ENCODE measurements around the gene TMEM40.
"Not testable (repeated sequence)": the region's sequence is repeated elsewhere in the genome, so short reads cannot be mapped to it uniquely, and the experiment has no call there.

Gene TMEM40

DNA sequence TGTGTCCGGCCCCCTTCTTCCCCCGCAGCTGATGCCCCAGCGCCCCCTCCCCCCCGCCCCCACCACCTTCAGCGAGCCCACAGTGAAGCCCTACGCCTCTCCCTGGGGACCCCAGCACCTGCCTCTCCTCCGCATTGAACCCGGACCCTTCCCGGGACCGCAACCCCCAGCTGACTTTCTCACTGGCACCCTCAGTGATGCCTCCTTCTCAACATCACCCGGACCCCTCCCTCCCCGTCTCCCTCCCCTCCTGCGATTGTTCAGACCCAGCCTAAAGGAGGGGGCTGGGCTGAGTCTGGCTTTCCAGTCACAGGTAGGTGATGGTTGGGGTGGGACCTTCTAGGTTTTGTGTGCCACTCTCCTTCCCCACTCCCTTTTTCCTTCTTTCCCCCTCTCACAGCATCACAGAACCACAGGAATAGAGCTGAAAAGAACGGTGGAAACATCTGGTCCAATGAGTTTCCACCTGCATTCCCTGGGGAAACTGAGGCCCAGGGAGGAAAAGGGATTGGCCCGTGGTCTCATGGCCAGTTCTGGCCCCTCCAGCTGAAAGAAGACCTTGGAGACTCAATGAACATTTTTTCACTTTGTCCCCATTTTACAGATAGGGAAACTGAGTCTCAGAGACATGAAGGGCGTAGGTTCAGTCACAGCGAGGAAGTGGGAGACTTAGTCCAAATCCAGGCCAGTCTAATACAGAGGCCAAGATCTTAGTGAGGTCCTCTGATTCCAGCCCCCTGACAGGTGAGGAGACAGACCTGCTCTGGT is 38.2 kb upstream of the TMEM40 start:
- no peak for DNase-seq (ENCODE audit: insufficient read length, low spot score)
- TF ChIP-seq POLR2A (IDR thresholded peaks at IDR 0.05; ENCODE audit: low read depth, low read length) (no peak), SPI1 (IDR thresholded peaks at IDR 0.05; ENCODE audit: low read depth, low read length) (no peak), POU2F2 (IDR thresholded peaks at IDR 0.05; ENCODE audit: low read depth, low read length) (no peak), PAX5 (IDR thresholded peaks at IDR 0.05; ENCODE audit: insufficient read depth, low read length, severe bottlenecking) (no peak), POLR2AphosphoS5 (IDR thresholded peaks at IDR 0.05; ENCODE audit: low read depth, low read length) (no peak), TAF1 (IDR thresholded peaks at IDR 0.05; ENCODE audit: low read depth, low read length) (no peak)
- FAIRE-seq: no peak

DNA sequence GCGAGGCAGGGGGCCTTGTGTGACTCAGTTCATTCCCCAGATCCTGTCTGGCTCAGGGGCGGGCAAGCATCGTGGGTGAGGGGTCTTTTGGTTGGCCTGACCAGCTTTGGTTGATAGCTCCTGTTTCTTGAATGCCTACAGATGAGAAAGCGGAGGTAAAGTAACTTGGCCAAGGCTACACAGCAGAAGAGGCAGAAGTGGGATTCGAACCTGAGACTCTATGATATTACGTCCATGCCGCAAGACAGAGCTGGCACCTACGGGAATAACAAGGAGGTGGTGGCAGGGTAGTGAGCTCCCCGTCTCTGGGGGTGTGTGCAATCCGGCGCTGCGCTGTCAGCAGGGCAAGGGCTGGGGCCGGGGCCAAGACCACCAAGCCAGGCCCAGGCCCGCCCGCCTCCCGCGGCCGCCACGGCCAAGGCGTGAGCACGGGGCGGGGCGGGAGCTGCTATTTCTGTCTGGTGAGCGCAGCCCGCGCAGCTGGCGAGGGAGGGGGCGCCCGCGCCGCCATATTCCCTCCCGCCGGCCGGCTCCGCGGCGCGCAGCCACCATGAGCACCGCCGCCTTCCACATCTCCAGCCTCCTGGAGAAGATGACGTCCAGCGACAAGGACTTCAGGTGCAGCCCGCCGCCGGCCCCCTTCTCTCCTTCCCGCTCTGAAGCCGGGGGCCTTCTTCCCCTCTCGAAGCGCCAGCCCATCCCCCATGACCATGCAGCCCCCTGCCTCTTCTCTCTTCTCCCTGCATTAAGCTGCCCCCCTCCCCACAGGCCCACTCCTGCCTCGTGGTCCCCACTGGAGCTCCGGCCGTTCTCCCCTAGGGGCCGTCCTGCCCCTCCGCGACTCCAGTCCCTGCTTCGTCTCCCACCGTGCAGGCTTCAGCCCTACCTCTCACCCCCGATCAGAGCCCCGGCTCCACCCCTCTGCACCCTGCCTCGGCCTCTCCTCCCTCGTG is 37.4 kb upstream of the TMEM40 start, which contains the start of gene CAND2:
Gene CAND2, plus strand, starts transcription at position 510 of the 953 bp plus-strand sequence. Its CDS starts 41 bp downstream, at position 551.
- no peak for FAIRE-seq
- DNase-seq (ENCODE audit: insufficient read length, low spot score): peak; percentile 46
- TF ChIP-seq POU2F2 (IDR thresholded peaks at IDR 0.05; ENCODE audit: low read depth, low read length) (no peak), TAF1 (IDR thresholded peaks at IDR 0.05; ENCODE audit: low read depth, low read length) (no peak), SPI1 (IDR thresholded peaks at IDR 0.05; ENCODE audit: low read depth, low read length) (no peak), POLR2AphosphoS5 (IDR thresholded peaks at IDR 0.05; ENCODE audit: low read depth, low read length) (no peak), PAX5 (IDR thresholded peaks at IDR 0.05; ENCODE audit: insufficient read depth, low read length, severe bottlenecking) (no peak), POLR2A (IDR thresholded peaks at IDR 0.05; ENCODE audit: low read depth, low read length) (no peak)

DNA sequence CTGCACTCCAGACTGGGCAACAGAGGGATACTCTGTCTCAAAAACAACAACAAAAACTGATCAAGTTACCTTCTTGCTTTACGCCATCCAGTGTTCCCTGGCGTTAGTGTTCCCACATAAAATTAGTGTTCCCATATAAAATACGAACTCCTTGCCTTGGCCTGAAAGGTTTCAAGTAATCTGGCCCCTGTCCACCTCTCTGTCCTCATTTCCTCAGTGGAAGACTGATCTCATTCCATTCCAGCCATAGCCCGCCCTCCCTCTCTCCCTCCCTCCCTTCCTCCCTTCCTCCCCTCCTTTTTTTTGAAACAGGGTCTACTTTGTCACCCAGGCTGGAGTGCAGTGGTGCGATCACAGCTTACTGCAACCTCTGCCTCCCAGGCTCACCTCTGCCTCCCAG is 34.6 kb upstream of the TMEM40 start:
- DNase-seq (ENCODE audit: insufficient read length, low spot score) (no peak), FAIRE-seq (no peak)
- no peak for TF ChIP-seq POLR2A (IDR thresholded peaks at IDR 0.05; ENCODE audit: low read depth, low read length)

DNA sequence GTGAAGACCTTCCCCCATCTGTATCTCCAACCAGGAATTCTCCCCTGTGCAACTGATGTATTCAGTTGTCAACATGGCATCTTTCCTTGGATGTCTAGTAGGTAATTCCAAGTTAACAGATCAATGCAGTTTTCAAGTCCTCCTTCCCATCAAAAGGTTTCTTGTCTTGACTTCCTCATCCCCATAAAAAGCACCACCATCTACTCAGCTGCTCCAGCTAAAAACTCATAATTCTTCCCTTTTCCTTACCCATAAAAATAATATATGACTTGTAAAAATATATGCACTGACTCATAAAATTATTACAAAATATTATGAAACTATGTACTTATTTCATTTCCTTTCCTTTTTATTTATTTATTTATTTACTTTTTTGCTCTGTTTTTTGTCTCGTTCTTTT is 32.4 kb upstream of the TMEM40 start:
- TF ChIP-seq POLR2AphosphoS5 (IDR thresholded peaks at IDR 0.05; ENCODE audit: low read depth, low read length): no peak
- no peak for TF ChIP-seq PAX5 (IDR thresholded peaks at IDR 0.05; ENCODE audit: insufficient read depth, low read length, severe bottlenecking)
- no peak for TF ChIP-seq TAF1 (IDR thresholded peaks at IDR 0.05; ENCODE audit: low read depth, low read length)
- no peak for TF ChIP-seq POLR2A (IDR thresholded peaks at IDR 0.05; ENCODE audit: low read depth, low read length)
- TF ChIP-seq SPI1 (IDR thresholded peaks at IDR 0.05; ENCODE audit: low read depth, low read length): no peak
- no peak for TF ChIP-seq POU2F2 (IDR thresholded peaks at IDR 0.05; ENCODE audit: low read depth, low read length)
- no peak for FAIRE-seq

DNA sequence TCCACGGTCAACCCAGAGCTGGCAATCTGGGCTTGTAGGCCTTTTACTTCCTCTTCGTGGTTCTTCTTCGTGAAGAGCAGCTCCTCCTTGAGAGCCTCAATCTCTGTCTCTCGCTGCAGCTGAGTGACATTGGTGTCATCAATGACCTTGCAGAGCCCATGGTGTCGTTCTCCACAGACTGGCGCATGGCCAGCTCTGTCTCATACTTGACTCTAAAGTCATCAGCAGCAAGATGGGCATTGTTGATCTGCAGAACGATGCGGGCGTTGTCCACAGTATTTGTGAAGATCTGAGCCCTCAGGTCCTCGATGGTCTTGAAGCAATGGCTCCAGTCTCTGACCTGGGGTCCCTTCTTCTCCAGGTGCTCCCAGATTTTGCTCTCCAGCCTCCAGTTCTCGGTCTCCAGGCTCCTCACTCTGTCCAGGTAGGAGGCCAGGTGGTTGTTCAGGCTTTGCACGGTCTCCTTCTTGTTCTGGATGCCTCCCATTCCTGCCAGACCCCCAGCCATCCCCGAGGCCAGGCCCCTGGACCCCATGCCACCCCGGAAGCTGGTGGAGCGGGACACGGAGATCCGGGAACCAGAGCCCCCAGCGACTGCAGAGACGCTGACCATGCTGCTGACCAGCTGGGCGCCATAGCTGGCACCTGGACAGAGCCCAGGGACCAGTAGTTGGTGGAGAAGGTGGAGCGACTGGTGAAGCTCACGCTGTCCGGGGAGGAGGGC is 29.1 kb upstream of the TMEM40 start:
- FAIRE-seq; DNase-seq (ENCODE audit: insufficient read length, low spot score): not testable (repeated sequence)

More for the DNA sequence above, 32.4 kb upstream of the TMEM40 start:
- DNase-seq (ENCODE audit: insufficient read length, low spot score): no peak

DNA sequence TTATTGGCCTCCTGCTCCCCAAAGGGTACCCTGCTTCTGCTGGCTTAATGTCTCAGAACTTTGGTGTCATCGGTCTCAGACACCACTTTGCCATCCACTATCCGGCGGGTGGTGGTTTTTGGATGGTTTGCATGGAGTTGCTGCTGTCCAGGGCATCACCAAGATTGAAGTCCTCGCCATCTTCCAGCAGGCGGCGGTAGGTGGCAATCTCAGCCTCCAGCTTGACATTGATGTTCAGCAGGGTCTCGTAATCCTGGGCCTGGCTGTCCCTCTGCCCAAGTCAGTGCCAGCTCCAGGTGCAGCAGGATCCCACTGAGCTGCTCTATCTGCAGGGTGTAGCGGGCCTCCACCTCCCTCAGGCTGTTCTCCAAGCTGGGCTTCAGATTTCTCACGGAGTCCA is 28.3 kb upstream of the TMEM40 start:
- FAIRE-seq; DNase-seq (ENCODE audit: insufficient read length, low spot score): not testable (repeated sequence)

DNA sequence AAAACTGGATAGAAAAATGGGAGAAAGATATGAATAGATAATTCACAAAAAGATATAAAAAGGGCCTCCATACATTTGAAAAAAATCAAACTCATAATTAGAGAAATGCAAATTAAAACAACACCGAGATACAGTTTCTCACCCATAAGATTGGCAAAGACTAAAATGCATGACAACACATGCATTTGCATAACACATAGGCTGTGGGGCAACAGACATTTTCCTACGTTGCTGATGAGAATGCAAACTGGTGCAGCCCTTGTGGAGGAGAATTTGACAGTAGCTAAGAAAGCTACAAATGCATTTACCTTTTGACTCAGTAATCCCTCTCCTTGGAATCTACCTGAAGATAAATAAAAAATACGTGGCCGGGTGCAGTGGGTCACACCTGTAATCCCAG is 26.0 kb upstream of the TMEM40 start:
- DNase-seq (ENCODE audit: insufficient read length, low spot score) (no peak), FAIRE-seq (no peak)
- TF ChIP-seq POU2F2 (IDR thresholded peaks at IDR 0.05; ENCODE audit: low read depth, low read length) (no peak), PAX5 (IDR thresholded peaks at IDR 0.05; ENCODE audit: insufficient read depth, low read length, severe bottlenecking) (no peak), TAF1 (IDR thresholded peaks at IDR 0.05; ENCODE audit: low read depth, low read length) (no peak), SPI1 (IDR thresholded peaks at IDR 0.05; ENCODE audit: low read depth, low read length) (no peak), POLR2AphosphoS5 (IDR thresholded peaks at IDR 0.05; ENCODE audit: low read depth, low read length) (no peak), POLR2A (IDR thresholded peaks at IDR 0.05; ENCODE audit: low read depth, low read length) (no peak)

DNA sequence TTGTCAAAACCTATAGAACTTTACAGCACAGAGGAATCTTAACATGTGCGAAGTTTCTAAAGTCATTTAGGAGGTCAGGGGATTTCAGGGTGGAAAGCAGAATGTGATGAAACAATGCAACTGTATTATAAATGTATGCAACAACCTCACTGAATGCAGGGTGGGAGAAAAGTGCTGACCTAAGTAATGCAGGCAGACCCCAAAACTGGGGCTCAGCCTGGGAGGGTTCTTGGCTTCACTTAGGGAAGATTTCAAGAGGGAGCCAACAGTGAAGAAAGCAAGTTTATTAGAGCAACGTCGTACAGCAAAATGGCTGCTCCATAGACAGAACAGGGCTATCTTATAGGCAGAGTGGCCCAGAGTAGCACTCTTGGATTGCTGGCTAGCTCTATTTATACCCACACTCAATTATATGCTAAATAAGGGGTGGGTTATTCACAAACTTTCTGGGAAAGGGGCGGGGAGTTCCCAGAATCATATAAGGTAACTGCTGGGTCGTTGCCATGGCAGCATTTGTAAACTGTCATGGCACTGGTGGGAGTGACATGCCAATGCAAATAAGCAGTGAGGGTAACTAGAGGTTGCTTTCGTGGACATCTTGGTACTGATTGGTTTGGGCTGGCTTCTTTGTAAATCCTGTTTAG is 23.2 kb upstream of the TMEM40 start:
- DNase-seq (ENCODE audit: insufficient read length, low spot score): no peak
- TF ChIP-seq PAX5 (IDR thresholded peaks at IDR 0.05; ENCODE audit: insufficient read depth, low read length, severe bottlenecking) (no peak), POU2F2 (IDR thresholded peaks at IDR 0.05; ENCODE audit: low read depth, low read length) (no peak), SPI1 (IDR thresholded peaks at IDR 0.05; ENCODE audit: low read depth, low read length) (no peak), POLR2AphosphoS5 (IDR thresholded peaks at IDR 0.05; ENCODE audit: low read depth, low read length) (no peak), POLR2A (IDR thresholded peaks at IDR 0.05; ENCODE audit: low read depth, low read length) (no peak), TAF1 (IDR thresholded peaks at IDR 0.05; ENCODE audit: low read depth, low read length) (no peak)
- no peak for FAIRE-seq

DNA sequence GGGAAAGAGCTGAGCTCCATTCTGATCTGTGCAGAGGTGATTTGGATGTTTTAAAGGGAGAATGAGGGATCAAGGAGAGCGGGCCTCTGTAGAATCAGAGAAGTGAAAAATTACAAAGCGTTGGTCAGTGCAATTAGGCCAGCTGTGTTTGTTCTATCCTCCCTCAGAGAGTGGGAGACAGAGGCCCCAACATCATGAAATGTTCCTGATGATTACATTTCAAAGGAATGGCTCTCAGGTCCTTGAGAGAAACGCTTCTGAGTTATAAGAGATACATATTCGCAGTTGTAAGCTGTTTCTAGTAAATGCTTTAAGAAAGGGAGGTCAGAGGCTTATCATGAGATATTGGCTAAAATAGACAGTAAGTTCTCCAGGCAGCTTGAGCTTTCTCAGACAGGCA is 21.7 kb upstream of the TMEM40 start:
- DNase-seq (ENCODE audit: insufficient read length, low spot score): no peak
- FAIRE-seq: no peak

More for the DNA sequence above, 21.7 kb upstream of the TMEM40 start:
- no peak for TF ChIP-seq TAF1 (IDR thresholded peaks at IDR 0.05; ENCODE audit: low read depth, low read length)
- no peak for TF ChIP-seq POLR2AphosphoS5 (IDR thresholded peaks at IDR 0.05; ENCODE audit: low read depth, low read length)
- TF ChIP-seq SPI1 (IDR thresholded peaks at IDR 0.05; ENCODE audit: low read depth, low read length): no peak
- TF ChIP-seq PAX5 (IDR thresholded peaks at IDR 0.05; ENCODE audit: insufficient read depth, low read length, severe bottlenecking): no peak
- TF ChIP-seq POU2F2 (IDR thresholded peaks at IDR 0.05; ENCODE audit: low read depth, low read length): no peak
- TF ChIP-seq POLR2A (IDR thresholded peaks at IDR 0.05; ENCODE audit: low read depth, low read length): no peak
